ENCODE results near the gene GAPVD1.

The GAPVD1 gene

GRCh38 chr9:125406810-125407087 is 145.1 kb downstream of the GAPVD1 start:
- Mint-ChIP-seq H3K4me1 (peaks cover 15 to 26% of the 10 kb centered on the region in 2 donors), H3K9me3 (peaks cover 3 to 4% of the 10 kb centered on the region in 2 donors), H3K27ac (no peak overlapping the region), H3K27me3 (peaks cover 34 to 53% of the 10 kb centered on the region in 2 donors), H3K4me3 (no peak overlapping the region), H3K36me3 (peaks cover 2 to 11% of the 10 kb centered on the region in 2 donors)
- DNase-seq = no peak
- ATAC-seq (replicated peaks) = no peak

- Mint-ChIP-seq H3K4me3 (peak overlapping the region; percentile 73 to 84), H3K27me3 (peaks cover 34 to 53% of the 10 kb centered on the region in 2 donors), H3K27ac (peak overlapping the region; percentile 43), H3K9me3 (peaks cover 3 to 4% of the 10 kb centered on the region in 2 donors), H3K36me3 (peaks cover 2 to 11% of the 10 kb centered on the region in 2 donors), H3K4me1 (peaks cover 15 to 26% of the 10 kb centered on the region in 2 donors)
- ATAC-seq (replicated peaks) (peak; percentile 34 to 35), DNase-seq (no peak)
Measured at GRCh38 chr9:125407432-125407973, 145.9 kb downstream of the GAPVD1 start.

- Mint-ChIP-seq H3K9me3 (peaks cover 3 to 4% of the 10 kb centered on the region in 2 donors), H3K4me1 (peaks cover 15 to 26% of the 10 kb centered on the region in 2 donors), H3K36me3 (peaks cover 2 to 11% of the 10 kb centered on the region in 2 donors), H3K27ac (no peak overlapping the region), H3K27me3 (peaks cover 34 to 53% of the 10 kb centered on the region in 2 donors), H3K4me3 (peak overlapping the region; percentile 82 to 84)
- peak; percentile 57 for DNase-seq
- ATAC-seq (replicated peaks) = peak; percentile 86 to 91
Measured at GRCh38 chr9:125407974-125408900, 146.6 kb downstream of the GAPVD1 start.

- no peak for DNase-seq
- H3K36me3 Mint-ChIP-seq = peaks cover 2 to 11% of the 10 kb centered on the region in 2 donors
- peaks cover 34 to 53% of the 10 kb centered on the region in 2 donors for H3K27me3 Mint-ChIP-seq
- H3K4me3 Mint-ChIP-seq = peak overlapping the region; percentile 82 to 84
- peaks cover 15 to 26% of the 10 kb centered on the region in 2 donors for H3K4me1 Mint-ChIP-seq
- H3K9me3 Mint-ChIP-seq = peaks cover 3 to 4% of the 10 kb centered on the region in 2 donors
- ATAC-seq (replicated peaks) = no peak
- H3K27ac Mint-ChIP-seq = no peak overlapping the region
Measured at GRCh38 chr9:125409217-125409636, 147.6 kb downstream of the GAPVD1 start.

- H3K4me1 Mint-ChIP-seq = peaks cover 15 to 26% of the 10 kb centered on the region in 2 donors
- H3K9me3 Mint-ChIP-seq = peaks cover 3 to 4% of the 10 kb centered on the region in 2 donors
- H3K27me3 Mint-ChIP-seq = peaks cover 34 to 53% of the 10 kb centered on the region in 2 donors
- ATAC-seq (replicated peaks) = peak in 1 of 2 donors; percentile 23
- H3K27ac Mint-ChIP-seq = no peak overlapping the region
- peaks cover 2 to 11% of the 10 kb centered on the region in 2 donors for H3K36me3 Mint-ChIP-seq
- H3K4me3 Mint-ChIP-seq = peak overlapping the region in 1 of 2 donors; percentile 25
- DNase-seq = no peak
Measured at GRCh38 chr9:125409637-125410521, 148.3 kb downstream of the GAPVD1 start.

- H3K4me3 Mint-ChIP-seq = no peak overlapping the region
- peaks cover 34 to 53% of the 10 kb centered on the region in 2 donors for H3K27me3 Mint-ChIP-seq
- H3K4me1 Mint-ChIP-seq = peaks cover 15 to 26% of the 10 kb centered on the region in 2 donors
- peaks cover 3 to 4% of the 10 kb centered on the region in 2 donors for H3K9me3 Mint-ChIP-seq
- no peak overlapping the region for H3K27ac Mint-ChIP-seq
- H3K36me3 Mint-ChIP-seq = peaks cover 2 to 11% of the 10 kb centered on the region in 2 donors
- DNase-seq = no peak
- no peak for ATAC-seq (replicated peaks)
Measured at GRCh38 chr9:125410522-125410894, 148.9 kb downstream of the GAPVD1 start.

GRCh38 chr9:125411171-125411756 is 149.6 kb downstream of the GAPVD1 start:
- Mint-ChIP-seq H3K4me3 (no peak overlapping the region), H3K36me3 (peaks cover 2 to 8% of the 10 kb centered on the region in 2 donors), H3K4me1 (peaks cover 14 to 26% of the 10 kb centered on the region in 2 donors), H3K9me3 (peaks cover 3 to 4% of the 10 kb centered on the region in 2 donors), H3K27me3 (peaks cover 29 to 48% of the 10 kb centered on the region in 2 donors), H3K27ac (no peak overlapping the region)
- ATAC-seq (replicated peaks) (no peak), DNase-seq (no peak)

GRCh38 chr9:125412166-125412565 is 150.5 kb downstream of the GAPVD1 start:
- DNase-seq (no peak), ATAC-seq (replicated peaks) (no peak)
- no peak overlapping the region for H3K27ac Mint-ChIP-seq
- H3K4me1 Mint-ChIP-seq = peaks cover 13 to 25% of the 10 kb centered on the region in 2 donors
- H3K9me3 Mint-ChIP-seq = peaks cover 3 to 4% of the 10 kb centered on the region in 2 donors
- peaks cover 20 to 39% of the 10 kb centered on the region in 2 donors for H3K27me3 Mint-ChIP-seq
- no peak overlapping the region for H3K4me3 Mint-ChIP-seq
- H3K36me3 Mint-ChIP-seq = peaks cover 2 to 6% of the 10 kb centered on the region in 2 donors

- peaks cover 3 to 4% of the 10 kb centered on the region in 2 donors for H3K9me3 Mint-ChIP-seq
- ATAC-seq (replicated peaks) = no peak
- H3K36me3 Mint-ChIP-seq = peaks cover 2 to 6% of the 10 kb centered on the region in 2 donors
- H3K27ac Mint-ChIP-seq = no peak overlapping the region
- DNase-seq = no peak
- peaks cover 9 to 15% of the 10 kb centered on the region in 2 donors for H3K4me1 Mint-ChIP-seq
- no peak overlapping the region for H3K4me3 Mint-ChIP-seq
- peaks cover 15 to 26% of the 10 kb centered on the region in 2 donors for H3K27me3 Mint-ChIP-seq
Measured at GRCh38 chr9:125413579-125413978, 152.0 kb downstream of the GAPVD1 start.

- Mint-ChIP-seq H3K36me3 (no peaks in the 10 kb centered on the region), H3K4me1 (no peaks in the 10 kb centered on the region), H3K27me3 (peaks cover 0 to 7% of the 10 kb centered on the region in 2 donors), H3K9me3 (no peaks in the 10 kb centered on the region), H3K4me3 (no peak overlapping the region), H3K27ac (peak overlapping the region; percentile 83)
- ATAC-seq (replicated peaks) (no peak), DNase-seq (no peak)
Measured at GRCh38 chr9:125415583-125416460, 154.2 kb downstream of the GAPVD1 start.

GRCh38 chr9:125416517-125416916 is 154.9 kb downstream of the GAPVD1 start:
- no peaks in the 10 kb centered on the region for H3K4me1 Mint-ChIP-seq
- DNase-seq (no peak), ATAC-seq (replicated peaks) (no peak)
- no peaks in the 10 kb centered on the region for H3K9me3 Mint-ChIP-seq
- no peak overlapping the region for H3K27ac Mint-ChIP-seq
- no peaks in the 10 kb centered on the region for H3K36me3 Mint-ChIP-seq
- H3K27me3 Mint-ChIP-seq = peaks cover 0 to under 1% of the 10 kb centered on the region in 2 donors
- no peak overlapping the region for H3K4me3 Mint-ChIP-seq

Measured in stimulated activated naive B cell treated with anti-CD40 and anti-IgM and Interleukin-4, amounts not matched to agents 10 μg/mL and 1 μg/mL and 100 μg/mL, for 72 hours (primary cell).